K562 (cell line): ENCODE results near the gene LTBP1. TPM values are rescaled to one million over a fixed set of nuclear protein-coding genes. Genes with fewer than 3 reads are reported as not detected.
A peak's percentile ranks its signal among the peaks of the same experiment; 100 is the strongest.

Source experiments
- ATAC-seq: fragments of 200-7000 bp; cut with Tn5 transposase; 3 replicates; pipeline ENCODE4 v1.9.1; 2020; ENCODE audit warnings: moderate library complexity
- BruUV-seq: library from RNA; stranded (reverse); fragments of 400-500 nt; replicated peaks from 2 replicates; lab custom pipeline; 2021; lab: Mats Ljungman, UMichigan
- CTCF ChIA-PET: fragments of 300-600 bp; formaldehyde crosslinking; extraction: SDS; loops from one replicate; lab custom pipeline; 2021; ENCODE audit warnings: low intra/inter-chr PET ratio; lab: Yijun Ruan, JAX
- POLR2A ChIA-PET: fragments of 300-600, 350-650 bp; sonication (Branson Sonifier 250); formaldehyde crosslinking; extraction: SDS; loops from one replicate; lab custom pipeline; 2021; ENCODE audit warnings: antibody characterized with exemption, inconsistent platforms; lab: Yijun Ruan, JAX
- DNase-seq, 4 experiments: peaks; one replicate each; pipeline versions ENCODE4 v3.0.0 to v3.0.0-alpha.2; 2011 to 2018; ENCODE audit warnings: low spot score in 3 of 4, mixed read lengths in 3 of 4; ENCODE audit errors: extremely low read depth in 1 of 4
- FAIRE-seq: peaks from 2 replicates; lab custom pipeline; 2011; peaks lifted over from hg19 to GRCh38; lab: Jason Lieb, UNC
- H2AFZ ChIP-seq: 2 replicates; pipeline ENCODE4 v1.6.0; 2011; ENCODE audit warnings: low read depth, low read length, control low read depth, inconsistent platforms
- H3K27ac ChIP-seq: fragments of 200-600 bp; 3 replicates; pipeline ENCODE4 v1.8.0; 2011; ENCODE audit warnings: low read depth, mild to moderate bottlenecking, control low read depth, inconsistent platforms, low read length, moderate library complexity, mixed read lengths; ENCODE audit errors: extremely low read depth
- H3K27me3 ChIP-seq, 2 experiments: fragments of 300-600 bp in 1 of 2; 2 replicates in 1 of 2; 3 replicates in 1 of 2; pipeline versions ENCODE4 v1.6.0 to v1.8.0; 2011; ENCODE audit warnings: inconsistent platforms in 2 of 2, low read length in 2 of 2, mild to moderate bottlenecking in 1 of 2, mixed read lengths in 1 of 2, moderate library complexity in 1 of 2; ENCODE audit not compliant: control insufficient read depth in 2 of 2, insufficient read depth in 2 of 2
- H3K36me3 ChIP-seq: fragments of 300-600 bp; 3 replicates; pipeline ENCODE4 v1.8.0; 2011; ENCODE audit warnings: mild to moderate bottlenecking, low read length, inconsistent platforms; ENCODE audit not compliant: control insufficient read depth, insufficient read depth
- H3K4me1 ChIP-seq, 2 experiments: fragments of 200-600 bp in 1 of 2; replicated peaks in 1 of 2; 2 replicates in 1 of 2; 3 replicates in 1 of 2; pipeline versions ENCODE4 v1.5.1 to v1.8.0; 2011; ENCODE audit warnings: inconsistent platforms in 2 of 2, low read length in 2 of 2, mild to moderate bottlenecking in 1 of 2, mixed read lengths in 1 of 2, moderate library complexity in 1 of 2; ENCODE audit not compliant: control insufficient read depth in 2 of 2, insufficient read depth in 2 of 2
- H3K4me2 ChIP-seq: 2 replicates; pipeline ENCODE4 v1.6.1; 2011; ENCODE audit warnings: low read length, control low read depth, inconsistent platforms, mixed read lengths; ENCODE audit not compliant: insufficient read depth
- H3K4me3 ChIP-seq: fragments of 200-600 bp; sonication (generic), shearing (Covaris generic); 2 replicates; pipeline ENCODE4 v1.5.1; 2016; ENCODE audit warnings: control low read depth, inconsistent platforms
- H3K79me2 ChIP-seq: fragments of 200-600 bp; 3 replicates; pipeline ENCODE4 v1.8.0; 2011; ENCODE audit warnings: low read length, inconsistent platforms; ENCODE audit not compliant: control insufficient read depth, insufficient read depth
- H3K9ac ChIP-seq, 2 experiments: 2 replicates each; pipeline versions ENCODE4 v1.6.0 to v1.6.1; 2011; ENCODE audit warnings: low read depth in 2 of 2, low read length in 2 of 2, control low read depth in 1 of 2, inconsistent platforms in 1 of 2, mild to moderate bottlenecking in 1 of 2, mixed read lengths in 1 of 2; ENCODE audit not compliant: insufficient read depth in 1 of 2
- H3K9me1 ChIP-seq: one replicate; pipeline ENCODE4 v1.6.0; 2011; ENCODE audit warnings: inconsistent platforms, mild to moderate bottlenecking, low read length, moderate library complexity; ENCODE audit not compliant: control insufficient read depth, insufficient read depth
- H3K9me3 ChIP-seq: replicated peaks from 2 replicates; pipeline ENCODE4 v1.5.1; 2011; ENCODE audit warnings: low read depth, low read length, inconsistent platforms; ENCODE audit not compliant: control insufficient read depth, insufficient read depth
- H4K20me1 ChIP-seq: replicated peaks from 2 replicates; pipeline ENCODE4 v1.6.1; 2011; ENCODE audit warnings: low read length, inconsistent platforms, mixed read lengths; ENCODE audit not compliant: control insufficient read depth, insufficient read depth
- BACH1 ChIP-seq: fragments of 200-800 bp; sonication (Bioruptor generic); IDR thresholded peaks from 2 replicates; pipeline ENCODE4 v1.6.1; 2016; ENCODE audit warnings: missing genetic modification characterization, missing compliant biosample characterization
- NONO ChIP-seq, 2 experiments: fragments of 200-400 bp in 1 of 2; fragments of 450-650 bp in 1 of 2; formaldehyde crosslinking in 1 of 2; IDR thresholded peaks; 2 replicates each; pipeline ENCODE4 v1.6.1; 2017; ENCODE audit warnings: low read depth in 2 of 2, mild to moderate bottlenecking in 2 of 2, moderate library complexity in 2 of 2, low read length in 1 of 2
- PML ChIP-seq: IDR thresholded peaks from 2 replicates; pipeline ENCODE4 v1.6.1; 2012; ENCODE audit warnings: low read length, inconsistent platforms
- RBM17 ChIP-seq: fragments of 200-400 bp; formaldehyde crosslinking; IDR thresholded peaks from 2 replicates; pipeline ENCODE4 v1.6.1; 2017; ENCODE audit warnings: low read depth, mild to moderate bottlenecking, low read length, borderline replicate concordance
- ZNF311 ChIP-seq: fragments of 250-450 bp; sonication (Bioruptor Pico); IDR thresholded peaks from 2 replicates; pipeline ENCODE4 v1.4.0; 2020; ENCODE audit warnings: mild to moderate bottlenecking, moderate library complexity
- ZNF398 ChIP-seq: fragments of 250-450 bp; sonication (Bioruptor Pico); IDR thresholded peaks from 2 replicates; pipeline ENCODE4 v1.8.0; 2021; ENCODE audit warnings: moderate library complexity, mild to moderate bottlenecking, inconsistent platforms
- ZNF695 ChIP-seq: fragments of 450-650 bp; formaldehyde crosslinking; IDR thresholded peaks from 2 replicates; pipeline ENCODE4 v1.4.0; 2020; ENCODE audit warnings: mild to moderate bottlenecking, moderate library complexity
- WGBS: fragments of 100-300 bp; shearing (Covaris generic); methylation state at CpG from one replicate; pipeline ENCODE4 v1.1.6; 2016; ENCODE audit warnings: low coverage, mixed read lengths; ENCODE audit not compliant: insufficient coverage; ENCODE audit errors: missing lambda C conversion rate; 5-methylcytosine and 5-hydroxymethylcytosine counted together
- in situ Hi-C: fragments of 300-500 bp; cut with MboI; formaldehyde crosslinking; loops from 4 replicates; pipeline ENCODE4 v1.15.0; 2018; ENCODE audit warnings: inconsistent platforms, mixed read lengths
- intact Hi-C: fragments of 100-400 bp; cut with micrococcal nuclease; formaldehyde crosslinking; loops from 2 replicates; pipeline ENCODE4 v1.14.2; 2022
- polyA plus RNA-seq, 8 experiments: library from polyadenylated mRNA; depleted of rRNA in 4 of 8; stranded (reverse) in 5 of 8; unstranded in 3 of 8; fragments of >200 nt; fragmentation: Nextera tagmentation in 2 of 8; fragmentation: Illumina TruSeq in 1 of 8; extraction: Ambion mirVana in 2 of 8; extraction: Trizol in 1 of 8; gene quantifications; 2 replicates each; pipeline versions ENCODE4 v1.2.1 to v1.2.3, GENCODE V29; 2011 to 2014; ENCODE audit warnings: inconsistent platforms in 1 of 8, missing spikeins in 1 of 8
- total RNA-seq, 7 experiments: library from RNA; depleted of rRNA in 6 of 7; stranded (reverse); fragments of >200 nt in 6 of 7; fragmentation: Illumina TruSeq in 2 of 7; extraction: Trizol in 2 of 7; gene quantifications; 2 replicates each; pipeline versions ENCODE4 v1.2.1 to v1.2.3, GENCODE V29; 2011 to 2021; ENCODE audit warnings: low replicate concordance in 1 of 7

LTBP1 gene
- total and polyA plus RNA-seq, 9 of the 15 experiments (the other 6 are each of a cell fraction or from before 2014, with no cell fraction given): 3.6 to 16.4 (median 8.5) TPM

GRCh38 chr2:33392366-33392765 lies 445.6 kb downstream of the LTBP1 start:
- no peak overlapping the region for H3K4me2 ChIP-seq
- DNase-seq (peak in 1 of 4 experiments; percentile 12), FAIRE-seq (no peak), ATAC-seq (no peak)
- BruUV-seq: no TSS peak
- H3K9ac ChIP-seq: no peak overlapping the region
- TF ChIP-seq RBM17: no peak
- TF ChIP-seq NONO (IDR thresholded peaks at IDR 0.05; ENCODE audit: low read depth in 2 of 2, low read length in 1 of 2): no peak
- TF ChIP-seq ZNF695: no peak
- no peak for TF ChIP-seq ZNF311
- TF ChIP-seq BACH1 (tag): no peak
- TF ChIP-seq ZNF398 (CRISPR knock-in tag): no peak
- TF ChIP-seq PML: no peak
- no peaks in the 10 kb centered on the region for H3K79me2 ChIP-seq
- intact Hi-C loops (no loop called here), in situ Hi-C loops (loop anchor here (25.0 kb wide), 1 partner anchor 1680 kb away; no protein-coding TSS in a partner anchor)
- no peaks in the 10 kb centered on the region for H4K20me1 ChIP-seq
- H3K36me3 ChIP-seq: no peaks in the 10 kb centered on the region
- no peaks in the 10 kb centered on the region for H3K27me3 ChIP-seq
- H3K9me1 ChIP-seq: no peaks in the 10 kb centered on the region
- no peaks in the 10 kb centered on the region for H3K9me3 ChIP-seq
- H2AFZ ChIP-seq: no peak overlapping the region
- no peak overlapping the region for H3K4me3 ChIP-seq
- no peak overlapping the region for H3K27ac ChIP-seq
- WGBS: 33% methylated on average over 4 of the region's 4 CpGs
- CTCF ChIA-PET: no interaction called here
- POLR2A ChIA-PET: no interaction called here
- H3K4me1 ChIP-seq: peaks cover 0 to 2% of the 10 kb centered on the region in 2 experiments; a peak in 1 of 5 replicates
